GM19438 (cell line): Measurements from ENCODE around the gene TCF25.
A peak's percentile ranks its signal among the peaks of the same experiment; 100 is the strongest.
"Not testable (repeated sequence)": the region's sequence is repeated elsewhere in the genome, so short reads cannot be mapped to it uniquely, and the experiment has no call there.

Experiments
- ATAC-seq: cut with Tn5 transposase; IDR thresholded peaks from one replicate; pipeline ENCODE4 v1.9.1; 2021; ENCODE audit warnings: low read depth; ENCODE audit not compliant: unreplicated experiment

The TCF25 gene

GRCh38 chr16:89917773-89918452 is 44.5 kb downstream of the TCF25 start:
- ATAC-seq: peak; percentile 79

GRCh38 chr16:89918453-89919347 is 45.3 kb downstream of the TCF25 start, which contains the start of gene MC1R:
Gene MC1R (plus strand): TSS chr16:89918862. CDS start chr16:89919259, 397 bp downstream.
- no peak for ATAC-seq

- ATAC-seq: no peak
These were observed 46.4 kb downstream of the TCF25 start for GRCh38 chr16:89919535-89920406.

- ATAC-seq: no peak
These were observed 47.3 kb downstream of the TCF25 start for GRCh38 chr16:89920723-89921122.

- ATAC-seq: no peak
These were observed 47.8 kb downstream of the TCF25 start for GRCh38 chr16:89921131-89921701.

- ATAC-seq: no peak
These were observed 48.5 kb downstream of the TCF25 start for GRCh38 chr16:89921702-89922476.

- no peak for ATAC-seq
These were observed 49.1 kb downstream of the TCF25 start for GRCh38 chr16:89922477-89922883.

GRCh38 chr16:89922884-89923639 is 49.7 kb downstream of the TCF25 start, which contains the start of gene TUBB3:
Gene TUBB3 (plus strand): TSS chr16:89923342. CDS start chr16:89923402, 60 bp downstream.
- ATAC-seq: no peak

GRCh38 chr16:89923640-89924296 is 50.4 kb downstream of the TCF25 start:
- no peak for ATAC-seq

- ATAC-seq: no peak
These were observed 51.0 kb downstream of the TCF25 start for GRCh38 chr16:89924297-89924924.

- no peak for ATAC-seq
These were observed 51.5 kb downstream of the TCF25 start for GRCh38 chr16:89924925-89925307.

GRCh38 chr16:89925596-89926079 is 52.2 kb downstream of the TCF25 start:
- ATAC-seq: no peak

- no peak for ATAC-seq
These were observed 58.0 kb downstream of the TCF25 start for GRCh38 chr16:89931305-89931896.

- ATAC-seq: no peak
These were observed 58.6 kb downstream of the TCF25 start for GRCh38 chr16:89931964-89932363.

GRCh38 chr16:89934019-89934418 is 60.6 kb downstream of the TCF25 start:
- ATAC-seq: not testable (repeated sequence)

GRCh38 chr16:89934611-89935553 is 61.5 kb downstream of the TCF25 start:
- no peak for ATAC-seq
